ENCODE data around the gene ZNF420. TPM values are rescaled to one million over a fixed set of nuclear protein-coding genes. Genes with fewer than 3 reads are reported as not detected.

The ZNF420 gene
- total and polyA plus RNA-seq, 2 donors (not counting 1 experiment from before 2014, with no cell fraction given) = 5.6 to 16.5 TPM

- no peak for DNase-seq (ENCODE audit: low read depth in 2 of 2)
- Histone ChIP-seq H3K36me3 (ENCODE audit: control insufficient read depth, insufficient read depth, low read length) (no peaks in the 10 kb centered on the region), H3K27ac (ENCODE audit: insufficient read depth, low read length) (no peak overlapping the region), H3K9me3 (ENCODE audit: control insufficient read depth, insufficient read depth, low read depth, low read length) (no peaks in the 10 kb centered on the region), H3K79me2 (ENCODE audit: control insufficient read depth, insufficient read depth, low read length) (no peaks in the 10 kb centered on the region), H3K4me1 (ENCODE audit: control insufficient read depth, extremely low read depth, insufficient read depth, low read length) (no peaks in the 10 kb centered on the region), H3K4me2 (ENCODE audit: extremely low read depth, insufficient read depth, low read length) (no peak overlapping the region), H3K4me3 (replicated peaks in 1 of 4; ENCODE audit: control extremely low read depth in 1 of 4, insufficient read depth in 1 of 4, low read depth in 3 of 4, low read length in 4 of 4) (no peak overlapping the region), H3K27me3 (ENCODE audit: control insufficient read depth, insufficient read depth, low read length) (no peaks in the 10 kb centered on the region), H3K9ac (ENCODE audit: insufficient read depth, low read length) (no peak overlapping the region), H2AFZ (ENCODE audit: low read length) (no peak overlapping the region), H4K20me1 (ENCODE audit: control insufficient read depth, extremely low read depth, insufficient read depth, low read length) (no peaks in the 10 kb centered on the region)
- TF ChIP-seq EZH2 (IDR thresholded peaks at IDR 0.05; ENCODE audit: low read length, missing control alignments) = no peak
Measured at GRCh38 chr19:37148214-37148613, 70.0 kb downstream of the ZNF420 start.

GRCh38 chr19:37160153-37160552, 81.9 kb downstream of the ZNF420 start:
- Histone ChIP-seq H3K27ac (ENCODE audit: insufficient read depth, low read length) (no peak overlapping the region), H3K9me3 (ENCODE audit: control insufficient read depth, insufficient read depth, low read depth, low read length) (no peaks in the 10 kb centered on the region), H4K20me1 (ENCODE audit: control insufficient read depth, extremely low read depth, insufficient read depth, low read length) (no peaks in the 10 kb centered on the region), H3K4me1 (ENCODE audit: control insufficient read depth, extremely low read depth, insufficient read depth, low read length) (no peaks in the 10 kb centered on the region), H3K79me2 (ENCODE audit: control insufficient read depth, insufficient read depth, low read length) (no peaks in the 10 kb centered on the region), H3K4me3 (replicated peaks in 1 of 4; ENCODE audit: control extremely low read depth in 1 of 4, insufficient read depth in 1 of 4, low read depth in 3 of 4, low read length in 4 of 4) (no peak overlapping the region), H3K36me3 (ENCODE audit: control insufficient read depth, insufficient read depth, low read length) (no peaks in the 10 kb centered on the region), H3K9ac (ENCODE audit: insufficient read depth, low read length) (no peak overlapping the region), H3K4me2 (ENCODE audit: extremely low read depth, insufficient read depth, low read length) (no peak overlapping the region), H3K27me3 (ENCODE audit: control insufficient read depth, insufficient read depth, low read length) (no peaks in the 10 kb centered on the region), H2AFZ (ENCODE audit: low read length) (no peak overlapping the region)
- no peak for TF ChIP-seq EZH2 (IDR thresholded peaks at IDR 0.05; ENCODE audit: low read length, missing control alignments)
- TF ChIP-seq CTCF (conservative IDR thresholded peaks at IDR 0.05 in 1 of 2, IDR thresholded peaks at IDR 0.05 in 1 of 2; ENCODE audit: low read depth in 1 of 2, low read length in 2 of 2) = no peak
- DNase-seq (ENCODE audit: low read depth in 2 of 2) = no peak

GRCh38 chr19:37165635-37166034, 87.4 kb downstream of the ZNF420 start:
- Histone ChIP-seq H3K4me2 (ENCODE audit: extremely low read depth, insufficient read depth, low read length) (no peak overlapping the region), H3K27ac (ENCODE audit: insufficient read depth, low read length) (no peak overlapping the region), H3K79me2 (ENCODE audit: control insufficient read depth, insufficient read depth, low read length) (no peaks in the 10 kb centered on the region), H3K9ac (ENCODE audit: insufficient read depth, low read length) (no peak overlapping the region), H3K27me3 (ENCODE audit: control insufficient read depth, insufficient read depth, low read length) (no peaks in the 10 kb centered on the region), H3K4me1 (ENCODE audit: control insufficient read depth, extremely low read depth, insufficient read depth, low read length) (no peaks in the 10 kb centered on the region), H2AFZ (ENCODE audit: low read length) (no peak overlapping the region), H4K20me1 (ENCODE audit: control insufficient read depth, extremely low read depth, insufficient read depth, low read length) (no peaks in the 10 kb centered on the region), H3K9me3 (ENCODE audit: control insufficient read depth, insufficient read depth, low read depth, low read length) (no peaks in the 10 kb centered on the region), H3K36me3 (ENCODE audit: control insufficient read depth, insufficient read depth, low read length) (no peaks in the 10 kb centered on the region), H3K4me3 (replicated peaks in 1 of 4; ENCODE audit: control extremely low read depth in 1 of 4, insufficient read depth in 1 of 4, low read depth in 3 of 4, low read length in 4 of 4) (no peak overlapping the region)
- TF ChIP-seq EZH2 (IDR thresholded peaks at IDR 0.05; ENCODE audit: low read length, missing control alignments) (no peak), CTCF (conservative IDR thresholded peaks at IDR 0.05 in 1 of 2, IDR thresholded peaks at IDR 0.05 in 1 of 2; ENCODE audit: low read depth in 1 of 2, low read length in 2 of 2) (no peak)
- no peak for DNase-seq (ENCODE audit: low read depth in 2 of 2)

Measured in fibroblast of lung (primary cell).